ENCODE data around the gene TIMM10B.

TIMM10B gene

GRCh38 chr11:6469599-6469998 lies 11.7 kb upstream of the TIMM10B start:
- no peak for DNase-seq (ENCODE audit: low read depth in 3 of 3, low spot score in 1 of 3)

DNA sequence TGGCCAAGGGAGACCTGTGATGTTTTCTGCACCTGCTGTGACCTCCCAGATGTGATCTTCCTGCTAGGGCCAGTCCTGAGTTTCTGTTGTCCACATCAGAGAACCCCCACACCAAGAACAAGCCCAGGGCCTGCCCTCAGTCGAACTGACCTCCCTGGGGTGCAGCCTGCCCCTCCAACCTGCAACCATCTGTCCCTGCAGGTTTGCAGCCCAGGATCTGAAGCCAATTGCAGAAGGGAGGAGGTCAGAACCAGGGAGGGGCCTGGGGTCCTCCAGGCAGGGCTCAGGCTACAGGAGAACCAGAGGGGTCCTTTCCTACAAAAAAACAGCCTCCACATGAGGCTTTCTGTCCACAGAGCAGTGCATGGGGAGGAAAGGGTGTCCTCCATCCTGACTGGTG lies 8.4 kb upstream of the TIMM10B start:
- no peak for DNase-seq (ENCODE audit: low read depth in 3 of 3, low spot score in 1 of 3)

- DNase-seq (ENCODE audit: low read depth in 3 of 3, low spot score in 1 of 3) = peak; percentile 40 to 50 (median 48)
These were observed 7.6 kb upstream of the TIMM10B start, which contains the start of gene TRIM3 for GRCh38 chr11:6473451-6474412. Gene TRIM3, minus strand, starts transcription at chr11:6473941. Its CDS starts 8,246 bp downstream, at chr11:6465695.

- no peak for DNase-seq (ENCODE audit: low read depth in 3 of 3, low spot score in 1 of 3)
These were observed 6.9 kb upstream of the TIMM10B start for GRCh38 chr11:6474413-6474792.

- DNase-seq (ENCODE audit: low read depth in 3 of 3, low spot score in 1 of 3) = no peak
These were observed 6.3 kb upstream of the TIMM10B start for GRCh38 chr11:6474806-6475500.

GRCh38 chr11:6475936-6476335 lies 5.4 kb upstream of the TIMM10B start:
- DNase-seq (ENCODE audit: low read depth in 3 of 3, low spot score in 1 of 3) = no peak

DNA sequence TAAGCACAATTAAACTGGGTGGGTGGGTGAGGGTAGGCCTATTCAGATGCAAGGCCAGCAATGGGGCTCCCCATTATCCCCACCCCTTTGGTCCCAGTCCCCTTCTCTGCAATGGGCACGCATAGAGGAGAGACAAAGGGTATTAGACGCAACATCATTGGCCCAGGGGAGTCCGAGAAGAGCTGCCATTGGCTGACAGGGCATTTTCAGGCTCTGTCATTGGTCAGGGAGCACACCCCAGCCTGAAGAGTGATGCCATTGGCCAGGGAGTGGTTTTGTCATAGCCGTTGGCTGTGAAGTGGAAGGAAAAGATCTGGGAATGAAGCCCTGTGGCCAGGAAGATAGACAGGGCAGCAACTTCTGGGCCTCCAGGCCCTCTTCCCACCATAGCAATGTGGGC lies 4.7 kb upstream of the TIMM10B start:
- DNase-seq (ENCODE audit: low read depth in 3 of 3, low spot score in 1 of 3) = no peak

DNA sequence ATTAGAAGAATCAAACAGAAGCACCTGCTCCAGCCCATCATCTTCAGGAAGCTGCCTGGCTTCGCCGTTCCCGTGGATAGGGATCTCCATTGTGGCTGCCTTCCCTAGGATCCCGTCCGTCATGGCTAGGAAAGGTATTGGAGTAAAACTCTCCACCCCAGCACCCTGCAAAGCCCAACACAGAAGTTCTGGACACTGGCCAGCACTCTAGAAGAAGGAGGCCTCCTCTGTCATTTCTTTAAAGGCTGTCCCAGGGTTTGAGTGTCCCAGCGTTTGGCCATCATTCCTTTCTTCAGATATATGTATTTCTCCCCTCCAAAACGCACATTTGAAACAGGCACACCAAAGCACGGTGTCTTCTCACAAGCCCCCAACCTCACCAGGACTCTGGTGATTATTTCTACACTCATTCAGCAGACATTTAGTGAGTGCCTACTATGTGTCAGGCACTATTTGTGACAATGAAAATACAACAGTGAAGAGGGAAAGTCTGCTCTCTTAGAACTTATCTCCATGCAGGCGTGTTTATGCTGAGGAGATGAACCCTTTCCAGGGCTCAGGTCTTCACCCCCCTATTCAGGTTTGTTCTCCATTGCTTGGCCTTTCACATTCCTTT lies 894 bp upstream of the TIMM10B start:
- DNase-seq (ENCODE audit: low read depth in 3 of 3, low spot score in 1 of 3) = no peak

DNA sequence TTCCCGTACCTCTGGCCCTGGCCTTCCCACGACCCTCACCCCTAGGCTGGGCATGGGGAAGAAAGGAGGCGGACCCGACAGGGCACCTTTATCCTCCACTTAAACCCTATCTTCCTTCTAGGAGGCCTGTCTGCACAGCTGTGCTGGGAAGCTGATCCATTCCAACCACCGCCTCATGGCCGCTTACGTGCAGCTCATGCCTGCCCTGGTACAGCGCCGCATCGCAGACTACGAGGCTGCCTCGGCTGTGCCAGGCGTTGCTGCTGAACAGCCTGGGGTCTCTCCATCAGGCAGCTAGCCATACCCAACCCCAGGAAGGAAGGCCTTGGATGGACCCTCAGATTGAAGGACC lies 599 bp downstream of the TIMM10B start:
- no peak for DNase-seq (ENCODE audit: low read depth in 3 of 3, low spot score in 1 of 3)

GRCh38 chr11:6482441-6482840 lies 1.1 kb downstream of the TIMM10B start:
- no peak for DNase-seq (ENCODE audit: low read depth in 3 of 3, low spot score in 1 of 3)

DNA sequence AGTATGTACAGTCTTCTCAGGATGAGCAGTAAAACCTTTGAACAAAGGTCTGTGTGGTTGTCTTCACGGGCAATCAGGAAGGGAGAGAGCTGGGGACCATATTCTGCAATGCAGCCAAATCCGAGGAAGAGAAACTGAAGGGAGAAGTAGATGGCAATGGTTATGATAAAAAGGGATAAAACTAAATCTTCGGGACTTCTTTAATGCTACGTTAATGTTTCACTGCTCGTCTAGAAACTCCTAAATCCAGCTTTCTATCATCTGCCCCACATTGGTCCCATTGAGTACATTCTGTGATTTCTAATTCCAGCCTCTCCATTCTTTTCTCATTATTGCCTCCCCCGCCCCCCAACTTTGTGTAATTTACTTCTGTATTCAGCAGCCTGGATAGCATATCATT lies 1.7 kb downstream of the TIMM10B start:
- no peak for DNase-seq (ENCODE audit: low read depth in 3 of 3, low spot score in 1 of 3)

GRCh38 chr11:6485661-6486060 lies 4.4 kb downstream of the TIMM10B start:
- DNase-seq (ENCODE audit: low read depth in 3 of 3, low spot score in 1 of 3) = no peak

GRCh38 chr11:6486256-6486655 lies 5.0 kb downstream of the TIMM10B start:
- DNase-seq (ENCODE audit: low read depth in 3 of 3, low spot score in 1 of 3) = no peak

- no peak for DNase-seq (ENCODE audit: low read depth in 3 of 3, low spot score in 1 of 3)
These were observed 5.6 kb downstream of the TIMM10B start for GRCh38 chr11:6486938-6487337.

DNA sequence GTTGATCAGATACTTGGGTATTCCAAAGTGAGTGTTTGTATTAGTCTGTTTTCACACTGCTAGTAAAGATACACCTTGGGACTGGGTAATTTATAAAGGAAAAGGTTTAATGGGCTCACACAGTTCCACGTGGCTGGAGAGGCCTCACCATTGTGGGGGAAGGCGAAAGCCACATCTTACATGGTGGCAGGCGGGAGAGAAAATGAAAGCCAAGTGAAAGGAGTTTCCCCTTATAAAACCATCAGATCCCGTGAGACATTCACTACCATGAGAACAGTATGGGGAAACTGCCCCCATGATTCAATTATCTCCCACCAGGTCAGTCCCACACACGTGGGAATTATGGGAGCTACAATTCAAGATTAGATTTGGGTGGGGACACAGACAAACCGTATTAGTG lies 7.0 kb downstream of the TIMM10B start:
- DNase-seq (ENCODE audit: low read depth in 3 of 3, low spot score in 1 of 3) = no peak

DNA sequence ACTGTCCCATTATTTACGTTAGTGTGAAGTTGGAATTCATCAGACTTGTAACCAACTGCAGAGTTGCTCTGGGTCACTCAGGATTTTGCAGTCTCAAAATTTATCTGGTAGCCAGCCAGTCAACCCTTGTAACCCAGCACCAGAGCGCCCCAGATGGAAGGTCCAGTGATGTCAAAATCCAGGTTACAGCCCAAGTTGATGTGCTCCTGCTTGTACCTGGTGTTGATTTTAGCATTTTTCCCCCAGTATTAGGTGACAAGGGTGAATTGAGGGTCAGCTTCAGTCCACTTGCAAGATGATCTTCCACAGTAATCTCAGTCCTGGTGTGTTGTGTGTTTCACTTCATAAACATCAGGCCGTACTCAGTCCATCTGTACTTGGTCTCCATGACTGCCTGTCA lies 7.5 kb downstream of the TIMM10B start:
- no peak for DNase-seq (ENCODE audit: low read depth in 3 of 3, low spot score in 1 of 3)

DNA sequence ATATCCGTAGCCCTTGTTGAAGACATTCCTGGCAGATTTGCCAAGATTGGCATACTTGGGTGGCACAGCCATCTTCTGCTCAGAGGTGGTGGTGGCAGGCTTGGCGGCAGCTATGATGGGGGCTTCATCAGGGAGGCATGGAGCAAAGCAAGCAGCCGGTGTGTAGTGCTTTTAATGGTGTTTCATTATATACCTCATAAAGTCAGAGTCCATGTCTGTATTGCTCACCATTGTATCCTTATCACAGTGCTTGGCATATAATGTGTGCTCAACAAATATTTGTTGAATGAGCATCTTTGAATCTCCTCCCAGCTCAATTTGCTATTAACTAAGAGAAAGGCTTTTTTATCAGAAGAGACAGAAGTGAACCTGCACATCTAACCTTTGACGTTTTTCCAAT lies 8.0 kb downstream of the TIMM10B start:
- DNase-seq (ENCODE audit: low read depth in 3 of 3, low spot score in 1 of 3) = no peak

- DNase-seq (ENCODE audit: low read depth in 3 of 3, low spot score in 1 of 3) = no peak
These were observed 16.0 kb downstream of the TIMM10B start, which contains the start of gene DNHD1 for GRCh38 chr11:6497069-6497839. Gene DNHD1, plus strand, starts transcription at chr11:6497280. Its CDS starts 936 bp downstream, at chr11:6498216.

GRCh38 chr11:6498121-6498520 lies 16.8 kb downstream of the TIMM10B start:
- no peak for DNase-seq (ENCODE audit: low read depth in 3 of 3, low spot score in 1 of 3)

DNA sequence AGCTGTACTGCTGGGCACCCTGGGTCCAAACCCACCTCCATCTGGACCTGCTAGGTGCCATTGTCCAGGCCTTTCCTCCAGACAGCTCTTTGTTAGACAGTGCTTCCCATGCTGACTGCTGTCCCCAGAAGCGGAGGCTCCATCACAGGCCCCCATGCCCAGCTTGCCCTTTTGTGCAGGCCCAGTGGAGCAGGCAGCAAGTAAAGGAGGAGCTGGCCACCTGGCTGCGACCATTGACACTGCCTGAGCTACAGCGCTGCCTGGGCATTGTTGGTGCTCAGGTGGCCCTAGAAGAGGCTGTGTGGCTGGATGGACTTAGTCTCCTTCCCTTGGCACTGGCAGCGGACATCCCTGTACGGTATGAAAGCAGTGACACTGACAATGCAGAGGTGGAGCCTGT lies 17.2 kb downstream of the TIMM10B start:
- DNase-seq (ENCODE audit: low read depth in 3 of 3, low spot score in 1 of 3) = no peak

DNA sequence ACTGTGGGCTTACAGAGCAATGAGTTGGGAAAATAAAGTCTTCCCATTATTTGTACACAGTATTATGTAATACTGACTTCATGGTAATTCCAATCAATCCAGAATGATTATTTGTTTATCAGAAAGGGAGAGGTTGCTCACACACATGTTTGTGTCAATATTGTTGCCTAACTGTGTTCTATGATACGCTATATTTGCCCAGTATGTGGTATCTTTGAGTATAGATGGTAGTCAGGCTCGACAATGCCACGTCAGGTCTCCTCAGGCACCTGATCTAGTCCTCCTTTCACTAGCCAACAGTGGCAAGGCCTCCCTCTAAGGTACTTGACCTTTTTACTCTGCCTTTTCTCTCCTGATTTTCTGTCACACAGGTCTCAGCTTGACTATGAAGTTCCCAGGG lies 21.1 kb downstream of the TIMM10B start:
- DNase-seq (ENCODE audit: low read depth in 3 of 3, low spot score in 1 of 3) = no peak

All from stimulated activated CD4-positive, alpha-beta T cell treated with anti-CD3 and anti-CD28 coated beads, TNF-alpha, amount 100 ng/mL, for 1 hour (primary cell).